22Rv1 (cell line): ENCODE results near the gene SLC39A11.

Experiments
- H3K27ac ChIP-seq: fragments of 450-650 bp; 2 replicates; pipeline ENCODE4 v1.5.1; 2017
- CTCF ChIP-seq: fragments of 450-650 bp; IDR thresholded peaks from 2 replicates; pipeline ENCODE4 v1.5.1; 2017; ENCODE audit warnings: mild to moderate bottlenecking
- ZFX ChIP-seq: fragments of 450-650 bp; IDR thresholded peaks from 2 replicates; pipeline ENCODE4 v1.6.1; 2017; ENCODE audit warnings: antibody characterized with exemption, borderline replicate concordance

Gene SLC39A11

GRCh38 chr17:73122953-73123605 lies 30.6 kb upstream of the SLC39A11 start:
- H3K27ac ChIP-seq, result no peak overlapping the region
- no peak for TF ChIP-seq CTCF
- no peak for TF ChIP-seq ZFX

GRCh38 chr17:73121506-73121905 lies 29.0 kb upstream of the SLC39A11 start:
- no peak for TF ChIP-seq CTCF
- no peak for TF ChIP-seq ZFX
- no peak overlapping the region for H3K27ac ChIP-seq

- TF ChIP-seq ZFX (no peak), CTCF (no peak)
- H3K27ac ChIP-seq, result no peak overlapping the region
Measured at GRCh38 chr17:73119631-73120030, 27.1 kb upstream of the SLC39A11 start.

DNA sequence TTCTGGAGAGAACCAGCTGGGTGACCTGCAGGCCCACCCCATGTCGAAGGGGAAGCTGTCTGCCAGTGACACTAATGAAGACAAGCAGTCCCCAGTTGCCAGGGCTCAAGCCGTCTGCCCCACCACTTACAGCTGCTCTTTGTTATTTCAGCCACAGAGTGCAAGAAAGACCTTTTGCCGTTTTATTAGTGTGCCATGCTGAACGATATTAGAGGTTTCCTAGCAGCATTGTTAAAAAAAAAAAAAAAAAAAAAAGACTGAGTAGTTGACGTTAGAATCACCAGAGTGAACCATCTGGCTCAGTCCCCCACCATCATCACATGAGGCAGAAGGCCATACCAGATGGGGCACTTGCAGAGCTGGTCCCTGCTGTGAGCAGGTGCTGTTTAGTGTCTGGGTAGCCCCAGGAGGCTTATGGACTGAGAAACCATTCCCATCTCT lies 26.5 kb upstream of the SLC39A11 start:
- TF ChIP-seq CTCF (no peak), ZFX (no peak)
- no peak overlapping the region for H3K27ac ChIP-seq

GRCh38 chr17:73118139-73118538 lies 25.7 kb upstream of the SLC39A11 start:
- no peak overlapping the region for H3K27ac ChIP-seq
- no peak for TF ChIP-seq ZFX
- TF ChIP-seq CTCF, result no peak

DNA sequence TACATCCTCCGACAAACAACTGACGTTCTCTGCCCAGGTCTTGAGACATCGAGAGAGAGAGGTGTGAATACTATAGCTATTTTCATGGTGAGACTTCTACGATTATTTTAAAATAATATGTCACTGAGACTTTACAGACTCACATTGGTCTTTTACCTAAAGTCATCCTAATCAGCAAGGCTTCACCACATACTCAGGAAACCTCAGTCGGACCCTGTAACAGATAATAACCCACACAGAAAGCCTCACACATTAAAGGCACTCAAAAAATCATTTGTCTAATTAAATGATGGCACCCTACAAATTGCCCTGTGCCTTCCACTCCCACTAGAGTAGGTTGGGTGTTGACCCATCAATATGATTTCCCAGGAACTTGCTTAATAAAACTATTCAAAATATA lies 19.8 kb upstream of the SLC39A11 start:
- TF ChIP-seq ZFX (no peak), CTCF (no peak)
- no peak overlapping the region for H3K27ac ChIP-seq

GRCh38 chr17:73111386-73111785 lies 18.9 kb upstream of the SLC39A11 start:
- TF ChIP-seq ZFX (no peak), CTCF (no peak)
- H3K27ac ChIP-seq, result no peak overlapping the region
